ENCODE results near the gene EPHX1. TPM values are rescaled to one million over a fixed set of nuclear protein-coding genes. Genes with fewer than 3 reads are reported as not detected.
"Not testable (repeated sequence)": the region's sequence is repeated elsewhere in the genome, so short reads cannot be mapped to it uniquely, and the experiment has no call there.

Gene EPHX1
- total RNA-seq, 6 donors from 2014 or later = 82.8 to 205 (median 141) TPM

DNA sequence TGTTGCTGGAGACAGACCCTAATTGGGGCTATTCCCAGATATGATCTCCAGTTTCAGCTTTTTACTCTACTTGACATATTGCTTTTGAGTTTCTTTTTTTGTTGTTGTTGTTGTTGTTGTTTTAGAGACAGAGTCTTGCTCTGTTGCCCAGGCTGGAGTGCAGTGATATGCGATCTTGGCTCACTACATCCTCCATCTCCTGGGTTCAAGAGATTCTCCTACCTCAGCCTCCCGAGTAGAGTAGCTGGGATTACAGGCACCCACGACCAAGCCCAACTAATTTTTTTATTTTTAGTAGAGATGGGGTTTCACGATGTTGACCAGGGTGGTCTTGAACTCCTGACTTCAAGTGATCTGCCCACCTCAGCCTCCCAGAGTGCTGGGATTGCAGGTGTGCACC is 33.6 kb upstream of the EPHX1 start:
- no peak for ATAC-seq (ENCODE audit: low FRiP score in 2 of 2)
- no peak for DNase-seq
- WGBS, 2 donors = 95 to 96% methylated on average over 4 of the region's 4 CpGs
- Histone ChIP-seq H3K4me3 (no peak overlapping the region), H3K9me3 (no peaks in the 10 kb centered on the region), H3K36me3 (no peaks in the 10 kb centered on the region), H3K4me1 (peaks cover 46 to 56% (median 48%) of the 10 kb centered on the region in 4 donors), H3K27ac (no peak overlapping the region), H3K27me3 (no peaks in the 10 kb centered on the region)
- TF ChIP-seq POLR2A (IDR thresholded peaks at IDR 0.05) (no peak), POLR2AphosphoS5 (IDR thresholded peaks at IDR 0.05) (no peak), EP300 (IDR thresholded peaks at IDR 0.05) (no peak), CTCF (IDR thresholded peaks at IDR 0.05) (no peak)

DNA sequence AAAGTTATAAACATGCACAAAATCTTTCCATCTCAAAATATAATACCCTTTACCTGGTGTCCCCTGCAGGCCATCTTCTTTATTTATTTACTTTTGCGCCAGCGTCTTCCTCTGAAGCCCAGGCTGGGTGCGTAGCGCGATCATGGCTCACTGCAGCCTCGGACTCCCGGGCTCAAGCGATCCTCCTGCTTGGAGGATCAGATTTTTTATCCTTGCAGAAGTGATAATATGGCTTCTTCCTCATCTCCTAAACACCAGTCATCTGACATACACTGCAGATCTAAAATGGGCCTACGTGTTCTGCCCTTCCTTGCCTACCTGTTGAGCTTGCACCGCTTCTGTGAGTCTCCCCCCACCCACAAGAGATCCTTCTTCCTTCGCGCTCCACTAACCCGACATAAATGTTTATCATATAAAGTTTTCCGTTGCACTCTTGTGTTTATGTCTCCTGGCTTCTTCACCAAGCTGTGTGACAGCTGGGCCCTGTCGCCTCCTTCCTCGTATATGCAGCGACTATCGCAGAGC is 32.8 kb upstream of the EPHX1 start:
- Histone ChIP-seq H3K4me3 (peak overlapping the region; percentile 13 to 81 (median 66)), H3K27ac (peak overlapping the region; percentile 96 to 99 (median 96)), H3K9me3 (no peaks in the 10 kb centered on the region), H3K36me3 (no peaks in the 10 kb centered on the region), H3K27me3 (no peaks in the 10 kb centered on the region), H3K4me1 (peaks cover 43 to 55% (median 47%) of the 10 kb centered on the region in 4 donors)
- no peak for DNase-seq
- no peak for ATAC-seq (ENCODE audit: low FRiP score in 2 of 2)
- WGBS, 2 donors = 11 to 13% methylated on average over 18 of the region's 18 CpGs
- TF ChIP-seq POLR2AphosphoS5 (IDR thresholded peaks at IDR 0.05) (no peak), POLR2A (IDR thresholded peaks at IDR 0.05) (no peak), CTCF (IDR thresholded peaks at IDR 0.05) (no peak), EP300 (IDR thresholded peaks at IDR 0.05) (no peak)

DNA sequence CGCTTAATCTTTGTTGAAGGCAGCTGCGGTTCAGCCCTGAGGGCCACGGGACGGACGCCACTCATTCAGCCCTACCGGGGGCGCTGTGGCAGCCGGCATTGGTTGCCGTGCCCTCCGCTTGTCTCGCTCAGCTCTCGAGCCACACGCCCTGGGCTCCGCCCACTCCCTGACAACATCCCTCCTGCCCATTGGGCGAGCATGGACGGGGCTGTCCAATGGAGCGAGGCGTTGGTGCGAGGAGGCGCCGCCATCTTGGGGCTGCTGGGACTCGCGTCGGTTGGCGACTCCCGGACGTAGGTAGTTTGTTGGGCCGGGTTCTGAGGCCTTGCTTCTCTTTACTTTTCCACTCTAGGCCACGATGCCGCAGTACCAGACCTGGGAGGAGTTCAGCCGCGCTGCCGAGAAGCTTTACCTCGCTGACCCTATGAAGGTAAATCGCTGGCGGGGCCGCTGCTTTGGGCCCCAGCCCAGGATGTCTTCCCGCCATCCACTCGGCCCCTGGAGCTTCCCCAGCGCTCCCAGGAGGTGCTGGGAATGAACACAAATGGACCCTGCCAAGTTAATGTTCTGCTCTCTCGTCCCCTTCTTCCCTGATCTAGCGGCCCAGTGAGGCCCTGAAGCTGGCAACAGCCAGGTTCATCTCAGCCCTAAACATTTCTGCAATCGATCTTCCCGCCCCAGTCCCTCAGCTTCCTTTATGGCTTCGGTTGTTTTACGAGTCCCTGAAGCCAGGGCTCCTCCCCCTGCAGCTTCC is 32.2 kb upstream of the EPHX1 start, which contains the start of gene SRP9:
TSS of gene SRP9 (plus strand) at position 244 of the 754 bp plus-strand sequence. CDS start at position 359, 115 bp downstream.
- DNase-seq (peak; percentile 98 to 99), ATAC-seq (ENCODE audit: low FRiP score in 2 of 2) (peak; percentile 100)
- H3K27me3 ChIP-seq = no peaks in the 10 kb centered on the region
- 0% methylated on average over 18 to 35 of the region's 46 CpGs for WGBS, 2 donors
- peak; percentile 83 to 98 (median 96) for TF ChIP-seq CTCF (IDR thresholded peaks at IDR 0.05)
- TF ChIP-seq POLR2A (IDR thresholded peaks at IDR 0.05) = peak in 3 of 4 donors; percentile 80 to 93 (median 93)
- peak; percentile 95 to 98 for TF ChIP-seq POLR2AphosphoS5 (IDR thresholded peaks at IDR 0.05)
- TF ChIP-seq EP300 (IDR thresholded peaks at IDR 0.05) = no peak
- no peaks in the 10 kb centered on the region for H3K9me3 ChIP-seq
- H3K27ac ChIP-seq = peak within 1 kb of the TSS; percentile 96 to 99 (median 96)
- no peaks in the 10 kb centered on the region for H3K36me3 ChIP-seq
- peaks cover 38 to 55% (median 46%) of the 10 kb centered on the region in 4 donors for H3K4me1 ChIP-seq
- H3K4me3 ChIP-seq = peak within 1 kb of the TSS; percentile 48 to 81 (median 66)

DNA sequence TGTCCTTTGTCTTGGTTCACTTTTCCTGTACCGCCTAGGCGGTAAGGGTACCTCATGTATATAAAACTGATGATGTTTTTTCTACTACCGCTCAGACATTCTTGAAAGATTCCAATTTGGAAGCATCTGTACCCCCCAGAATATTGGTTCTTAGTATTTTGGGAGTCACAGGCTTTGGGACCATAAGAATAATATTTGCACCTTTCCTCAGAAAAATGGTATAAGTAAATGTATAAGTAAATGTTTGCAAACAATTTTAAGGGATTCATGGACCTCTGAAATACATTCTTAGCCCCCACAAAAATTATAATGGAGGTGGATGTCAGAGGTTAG is 31.6 kb upstream of the EPHX1 start:
- no peak for DNase-seq
- no peak for ATAC-seq (ENCODE audit: low FRiP score in 2 of 2)

GRCh38 chr1:225779165-225779564 is 30.8 kb upstream of the EPHX1 start:
- not testable (repeated sequence) for DNase-seq; H3K36me3 ChIP-seq; H3K27me3 ChIP-seq; H3K9me3 ChIP-seq; ATAC-seq (ENCODE audit: low FRiP score in 2 of 2)
- Histone ChIP-seq H3K27ac (peak overlapping the region in 3 of 4 donors; percentile 96 to 99 (median 97)), H3K4me1 (peaks cover 38 to 63% (median 55%) of the 10 kb centered on the region in 4 donors), H3K4me3 (peak overlapping the region; percentile 12 to 81 (median 66))
- WGBS, 2 donors = 37 to 38% methylated on average over 13 of the region's 13 CpGs

More for the DNA sequence above, 31.6 kb upstream of the EPHX1 start:
- 0 to 1% methylated on average over 3 of the region's 3 CpGs for WGBS, 2 donors
- peak overlapping the region; percentile 12 to 81 (median 66) for H3K4me3 ChIP-seq
- H3K36me3 ChIP-seq = no peaks in the 10 kb centered on the region
- no peaks in the 10 kb centered on the region for H3K9me3 ChIP-seq
- no peaks in the 10 kb centered on the region for H3K27me3 ChIP-seq
- no peak for TF ChIP-seq POLR2A (IDR thresholded peaks at IDR 0.05)
- TF ChIP-seq POLR2AphosphoS5 (IDR thresholded peaks at IDR 0.05) = no peak
- no peak for TF ChIP-seq EP300 (IDR thresholded peaks at IDR 0.05)
- TF ChIP-seq CTCF (IDR thresholded peaks at IDR 0.05) = no peak
- H3K27ac ChIP-seq = peak overlapping the region; percentile 96 to 99 (median 96)
- peaks cover 34 to 57% (median 49%) of the 10 kb centered on the region in 4 donors for H3K4me1 ChIP-seq

Data from upper lobe of left lung (tissue), 6 donors.